ENCODE data around the gene TMEM117. TPM values are rescaled to one million over a fixed set of nuclear protein-coding genes. Genes with fewer than 3 reads are reported as not detected.
"Not testable (repeated sequence)": the region's sequence is repeated elsewhere in the genome, so short reads cannot be mapped to it uniquely, and the experiment has no call there.

The TMEM117 gene
- total RNA-seq, 2 experiments from 2014 or later = 1.7 TPM

DNA sequence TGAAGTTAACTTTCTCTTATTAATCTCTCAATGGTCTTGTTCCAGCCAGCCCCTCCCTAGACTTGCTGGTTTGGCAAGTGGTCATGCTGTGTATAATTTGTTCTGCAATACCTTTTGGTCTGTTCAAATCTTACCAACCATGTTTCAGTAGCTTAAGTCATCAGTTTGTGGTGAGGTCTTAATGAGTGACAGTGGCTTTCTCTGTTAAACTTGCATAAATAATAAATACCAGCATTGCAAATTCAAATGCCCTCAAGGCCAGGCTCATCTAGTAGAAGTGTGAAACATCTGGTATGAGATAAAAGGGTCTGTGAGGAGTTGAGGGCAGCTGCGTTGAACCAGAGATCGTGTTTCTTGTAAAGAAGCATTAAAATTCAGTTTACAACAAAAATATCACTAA is 319.5 kb downstream of the TMEM117 start:
- ChIA-PET CTCF (no interaction called here), POLR2A (no interaction called here)
- no peak for DNase-seq
- Mint-ChIP-seq H3K9me3 (no peaks in the 10 kb centered on the region), H3K4me3 (no peak overlapping the region), H3K27me3 (no peaks in the 10 kb centered on the region), H3K36me3 (no peaks in the 10 kb centered on the region), H3K4me1 (ENCODE audit: low read depth) (no peaks in the 10 kb centered on the region), H3K27ac (no peak overlapping the region)
- intact Hi-C loops (cut with micrococcal nuclease) = no loop called here

DNA sequence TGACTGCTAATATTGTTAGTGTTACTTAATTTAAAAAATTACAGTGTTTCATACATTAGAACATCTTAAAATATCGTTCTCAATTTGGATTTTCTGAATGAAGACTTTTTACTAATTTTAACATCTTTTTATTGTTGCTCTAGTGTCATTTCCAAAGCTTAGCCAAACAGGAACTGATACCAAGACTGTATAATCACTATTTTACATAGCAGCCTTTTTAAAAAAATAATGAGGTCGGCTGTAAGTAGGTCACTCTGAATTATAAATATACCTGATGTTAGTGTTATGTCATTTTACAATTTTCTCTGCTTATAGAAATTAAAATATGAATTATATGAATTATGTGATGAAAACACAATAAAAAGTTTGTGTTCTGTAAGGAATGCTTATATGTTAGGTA is 321.5 kb downstream of the TMEM117 start:
- Mint-ChIP-seq H3K4me3 (no peak overlapping the region), H3K4me1 (ENCODE audit: low read depth) (no peaks in the 10 kb centered on the region), H3K36me3 (no peaks in the 10 kb centered on the region), H3K27ac (no peak overlapping the region), H3K27me3 (no peaks in the 10 kb centered on the region), H3K9me3 (no peaks in the 10 kb centered on the region)
- intact Hi-C loops (cut with micrococcal nuclease) = no loop called here
- POLR2A ChIA-PET = no interaction called here
- DNase-seq = no peak
- CTCF ChIA-PET = no interaction called here

DNA sequence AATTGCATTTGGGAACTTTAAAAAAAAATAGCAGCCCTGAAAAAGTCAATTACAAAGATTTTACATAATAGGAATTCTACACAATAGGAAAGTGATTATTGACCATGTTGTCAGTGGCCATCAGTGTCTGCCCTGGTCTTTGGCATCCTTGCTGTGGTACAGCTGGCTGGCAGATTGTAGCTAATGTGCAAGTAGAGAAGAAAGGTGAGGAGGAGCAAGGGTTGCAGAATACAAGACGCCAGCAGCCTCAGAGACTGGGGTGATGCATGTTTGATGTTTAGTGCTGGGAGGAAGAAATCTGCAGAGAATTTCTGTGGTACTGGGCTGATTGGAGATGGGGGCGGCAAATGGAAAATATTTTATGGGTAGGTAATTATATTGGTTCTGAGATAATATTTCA is 322.9 kb downstream of the TMEM117 start:
- Mint-ChIP-seq H3K4me3 (no peak overlapping the region), H3K9me3 (no peaks in the 10 kb centered on the region), H3K4me1 (ENCODE audit: low read depth) (no peaks in the 10 kb centered on the region), H3K36me3 (no peaks in the 10 kb centered on the region), H3K27ac (no peak overlapping the region), H3K27me3 (no peaks in the 10 kb centered on the region)
- intact Hi-C loops (cut with micrococcal nuclease) = no loop called here
- ChIA-PET CTCF (no interaction called here), POLR2A (no interaction called here)
- no peak for DNase-seq

DNA sequence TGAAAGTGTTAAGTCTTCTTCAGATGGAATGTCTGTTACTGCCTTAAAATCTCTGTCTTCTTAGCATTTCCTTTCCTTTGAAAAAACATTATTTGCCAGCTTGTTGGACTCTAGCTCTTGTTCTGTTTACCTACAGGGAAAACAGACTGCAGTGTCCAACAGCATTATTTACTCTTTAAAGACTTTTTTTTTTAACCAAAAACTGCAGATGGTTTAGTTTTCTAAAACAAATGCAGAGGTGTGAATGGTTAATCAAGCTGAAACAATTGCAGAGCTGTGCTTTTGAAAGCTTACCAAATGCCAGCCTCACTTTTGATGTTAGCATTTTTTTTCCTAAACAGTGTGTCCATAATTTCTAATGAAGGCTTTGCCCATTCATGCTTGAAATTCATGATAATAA is 323.3 kb downstream of the TMEM117 start:
- POLR2A ChIA-PET = no interaction called here
- Mint-ChIP-seq H3K27ac (no peak overlapping the region), H3K27me3 (no peaks in the 10 kb centered on the region), H3K4me1 (ENCODE audit: low read depth) (no peaks in the 10 kb centered on the region), H3K9me3 (no peaks in the 10 kb centered on the region), H3K36me3 (no peaks in the 10 kb centered on the region), H3K4me3 (no peak overlapping the region)
- CTCF ChIA-PET = no interaction called here
- no peak for DNase-seq
- intact Hi-C loops (cut with micrococcal nuclease) = no loop called here

DNA sequence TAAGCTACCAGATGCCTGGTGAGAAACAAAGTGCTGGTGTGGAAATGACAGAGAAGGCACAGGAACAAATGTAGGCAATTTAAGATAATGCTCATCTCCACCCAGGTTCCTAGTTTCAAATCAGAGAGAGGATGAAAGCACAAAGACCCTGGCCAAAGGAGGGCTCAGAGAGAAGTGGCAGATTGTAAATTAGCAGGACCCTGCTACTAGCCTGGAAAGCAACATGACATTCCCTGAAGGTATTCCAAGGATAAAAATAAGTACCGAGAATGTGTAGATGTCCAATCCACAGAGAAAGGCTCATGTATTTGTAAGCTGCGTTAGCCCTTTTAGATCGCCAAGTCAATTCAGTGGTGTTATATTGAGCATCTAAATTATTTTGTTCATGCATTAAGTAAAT is 324.0 kb downstream of the TMEM117 start:
- H3K27me3 Mint-ChIP-seq = no peaks in the 10 kb centered on the region
- intact Hi-C loops (cut with micrococcal nuclease) = no loop called here
- CTCF ChIA-PET = no interaction called here
- H3K9me3 Mint-ChIP-seq = no peaks in the 10 kb centered on the region
- no peaks in the 10 kb centered on the region for H3K4me1 Mint-ChIP-seq (ENCODE audit: low read depth)
- DNase-seq = no peak
- H3K27ac Mint-ChIP-seq = no peak overlapping the region
- H3K4me3 Mint-ChIP-seq = no peak overlapping the region
- H3K36me3 Mint-ChIP-seq = no peaks in the 10 kb centered on the region
- POLR2A ChIA-PET = no interaction called here

DNA sequence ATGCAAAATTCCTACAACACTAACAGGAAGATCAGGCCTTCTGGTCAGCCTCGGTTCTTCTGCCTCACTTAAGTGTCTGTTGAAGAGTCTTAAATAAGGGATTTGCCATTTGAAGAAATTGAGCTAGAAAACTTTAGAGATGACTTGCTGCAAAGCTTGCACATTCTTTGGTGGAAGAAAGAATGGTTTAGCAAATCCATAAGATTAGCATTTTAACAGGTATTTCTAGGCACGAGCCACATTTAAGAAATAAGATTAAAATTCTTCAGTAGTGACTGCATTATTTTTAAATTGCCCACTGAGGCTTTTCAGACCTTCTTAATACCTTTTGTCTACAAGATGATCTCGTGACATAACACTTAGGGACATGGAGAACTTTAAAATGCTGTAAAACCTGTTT is 327.1 kb downstream of the TMEM117 start:
- H3K9me3 Mint-ChIP-seq = no peaks in the 10 kb centered on the region
- no peaks in the 10 kb centered on the region for H3K27me3 Mint-ChIP-seq
- intact Hi-C loops (cut with micrococcal nuclease) = no loop called here
- no peak overlapping the region for H3K27ac Mint-ChIP-seq
- no peak overlapping the region for H3K4me3 Mint-ChIP-seq
- CTCF ChIA-PET = no interaction called here
- no peaks in the 10 kb centered on the region for H3K36me3 Mint-ChIP-seq
- no peak for DNase-seq
- H3K4me1 Mint-ChIP-seq (ENCODE audit: low read depth) = no peaks in the 10 kb centered on the region
- POLR2A ChIA-PET = no interaction called here

DNA sequence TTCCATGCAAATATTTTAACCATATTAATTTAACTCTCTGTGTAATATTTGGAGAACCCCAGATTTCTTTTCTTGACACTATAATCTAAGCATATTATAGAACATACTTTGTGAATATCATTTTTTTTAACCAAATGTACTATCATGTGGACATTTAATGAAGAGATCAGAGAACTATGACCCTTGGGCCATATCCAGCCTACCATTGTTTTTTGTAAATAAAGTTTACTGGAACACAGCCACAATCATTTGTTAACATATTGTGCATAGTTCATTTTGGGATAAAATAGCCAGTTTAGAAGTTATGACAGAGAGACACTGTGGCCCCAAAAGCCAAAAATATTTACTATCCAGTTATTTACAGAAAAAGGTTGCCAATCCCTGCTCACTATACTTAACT is 338.2 kb downstream of the TMEM117 start:
- POLR2A ChIA-PET = no interaction called here
- H3K27me3 Mint-ChIP-seq = no peaks in the 10 kb centered on the region
- H3K27ac Mint-ChIP-seq = no peak overlapping the region
- no peak for DNase-seq
- H3K36me3 Mint-ChIP-seq = no peaks in the 10 kb centered on the region
- CTCF ChIA-PET = no interaction called here
- intact Hi-C loops (cut with micrococcal nuclease) = no loop called here
- H3K4me3 Mint-ChIP-seq = no peak overlapping the region
- no peaks in the 10 kb centered on the region for H3K9me3 Mint-ChIP-seq
- no peaks in the 10 kb centered on the region for H3K4me1 Mint-ChIP-seq (ENCODE audit: low read depth)

DNA sequence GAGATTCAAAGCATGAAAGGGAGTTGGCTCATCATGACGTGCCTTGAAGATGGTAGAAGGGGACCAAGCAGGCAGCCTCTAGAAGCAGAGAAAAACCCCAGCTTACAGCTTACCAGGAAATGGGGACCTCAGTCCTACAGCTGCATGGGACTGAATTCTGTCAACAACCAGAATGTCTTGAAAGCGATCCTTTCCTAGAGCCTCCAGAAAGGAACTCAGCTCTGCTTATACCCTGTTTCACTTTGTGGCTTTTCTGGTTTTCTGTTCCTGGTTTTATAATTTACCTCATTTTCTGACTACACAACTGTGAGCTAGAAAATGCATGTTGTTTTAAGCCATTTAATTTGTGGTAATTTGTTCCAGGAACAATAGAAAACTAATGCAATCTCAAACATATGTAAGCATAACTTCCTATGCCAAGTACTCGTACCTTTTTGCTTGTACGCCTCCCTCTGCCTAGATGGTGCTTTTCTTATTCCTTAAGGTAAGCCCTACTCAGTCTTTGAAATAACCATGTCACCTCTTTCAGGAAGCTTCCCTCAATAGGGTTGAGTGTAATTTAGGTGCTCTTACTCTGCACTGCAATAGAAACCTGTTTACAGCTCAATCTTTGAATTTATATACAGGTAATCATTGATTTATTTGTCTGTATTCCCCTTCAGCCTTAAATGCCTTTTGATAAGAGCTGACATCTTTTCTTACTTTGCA is 348.8 kb downstream of the TMEM117 start:
- ChIA-PET POLR2A (no interaction called here), CTCF (no interaction called here)
- DNase-seq = no peak
- H3K4me3 Mint-ChIP-seq = no peak overlapping the region
- H3K27ac Mint-ChIP-seq = no peak overlapping the region
- intact Hi-C loops (cut with micrococcal nuclease) = no loop called here
- peaks cover 2% of the 10 kb centered on the region for H3K36me3 Mint-ChIP-seq
- no peaks in the 10 kb centered on the region for H3K4me1 Mint-ChIP-seq (ENCODE audit: low read depth)
- no peaks in the 10 kb centered on the region for H3K27me3 Mint-ChIP-seq
- peaks cover 2% of the 10 kb centered on the region for H3K9me3 Mint-ChIP-seq

DNA sequence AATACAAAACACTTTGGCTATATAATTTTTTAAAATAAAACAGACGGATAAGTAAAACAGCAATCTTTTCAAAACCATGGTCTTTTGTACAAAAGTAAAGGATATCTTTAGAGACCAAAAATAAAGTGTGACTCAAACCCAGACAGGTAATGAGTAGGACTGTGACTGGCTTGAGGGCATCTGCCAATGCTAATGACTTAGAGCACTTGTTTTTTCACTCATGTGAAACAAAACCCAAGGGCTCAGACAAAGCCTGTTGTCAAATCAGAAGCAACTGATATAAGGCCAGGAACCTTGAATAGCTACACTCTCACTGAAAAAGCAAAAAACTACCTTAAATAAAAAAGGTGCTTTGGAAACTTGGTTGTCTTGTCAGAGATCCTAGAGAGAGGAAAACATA is 357.4 kb downstream of the TMEM117 start:
- Mint-ChIP-seq H3K4me1 (ENCODE audit: low read depth) (no peaks in the 10 kb centered on the region), H3K27me3 (no peaks in the 10 kb centered on the region), H3K9me3 (no peaks in the 10 kb centered on the region), H3K36me3 (no peaks in the 10 kb centered on the region), H3K4me3 (no peak overlapping the region), H3K27ac (no peak overlapping the region)
- intact Hi-C loops (cut with micrococcal nuclease) = no loop called here
- DNase-seq = no peak
- ChIA-PET POLR2A (no interaction called here), CTCF (no interaction called here)

DNA sequence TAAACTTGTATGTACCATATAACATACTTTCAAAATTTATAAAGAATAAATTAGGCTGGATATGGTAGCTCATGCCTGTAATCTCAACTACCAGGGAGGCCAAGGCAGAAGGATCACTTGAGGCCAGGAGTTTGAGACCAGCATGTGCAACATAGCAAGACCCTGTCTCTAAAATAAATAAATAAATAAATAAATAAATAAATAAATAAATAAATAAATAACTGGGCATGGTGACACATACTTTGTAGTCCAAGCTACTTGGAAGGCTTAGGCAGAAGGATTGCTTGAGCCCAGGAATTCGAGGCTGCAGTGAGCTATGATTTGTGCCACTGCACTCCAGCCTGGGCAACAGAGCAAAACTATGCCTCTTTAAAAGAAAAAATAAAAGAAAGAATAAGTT is 359.8 kb downstream of the TMEM117 start:
- H3K9me3 Mint-ChIP-seq; H3K4me3 Mint-ChIP-seq; POLR2A ChIA-PET; H3K27me3 Mint-ChIP-seq; H3K27ac Mint-ChIP-seq; H3K4me1 Mint-ChIP-seq (ENCODE audit: low read depth); H3K36me3 Mint-ChIP-seq; intact Hi-C loops (cut with micrococcal nuclease); DNase-seq: not testable (repeated sequence)
- CTCF ChIA-PET = interaction anchor here (0.7 kb wide), 1 partner anchor 332 kb away, joined by 3 read pairs; no protein-coding TSS in a partner anchor

DNA sequence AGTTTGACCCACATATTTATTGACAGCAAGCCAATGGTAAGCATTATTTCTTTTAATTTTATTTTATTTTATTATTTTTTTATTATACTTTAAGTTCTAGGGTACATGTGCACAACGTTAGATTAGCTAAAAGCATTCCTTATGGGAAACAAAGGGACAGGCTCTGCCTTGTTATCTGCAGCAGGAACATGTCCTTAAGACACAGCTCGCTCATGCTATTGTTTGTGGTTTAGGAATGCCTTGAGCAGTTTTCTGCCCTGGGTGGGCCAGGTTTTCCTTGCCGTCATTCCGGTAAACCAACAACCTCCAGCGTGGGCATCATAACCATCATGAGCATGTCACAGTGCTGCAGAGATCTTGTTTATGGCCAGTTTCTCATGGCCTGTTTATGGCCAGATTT is 370.2 kb downstream of the TMEM117 start:
- no peaks in the 10 kb centered on the region for H3K4me1 Mint-ChIP-seq (ENCODE audit: low read depth)
- intact Hi-C loops (cut with micrococcal nuclease) = no loop called here
- ChIA-PET CTCF (no interaction called here), POLR2A (no interaction called here)
- no peaks in the 10 kb centered on the region for H3K27me3 Mint-ChIP-seq
- H3K27ac Mint-ChIP-seq = no peak overlapping the region
- H3K36me3 Mint-ChIP-seq = peaks cover 8% of the 10 kb centered on the region
- DNase-seq = no peak
- no peak overlapping the region for H3K4me3 Mint-ChIP-seq
- H3K9me3 Mint-ChIP-seq = peaks cover 13% of the 10 kb centered on the region

DNA sequence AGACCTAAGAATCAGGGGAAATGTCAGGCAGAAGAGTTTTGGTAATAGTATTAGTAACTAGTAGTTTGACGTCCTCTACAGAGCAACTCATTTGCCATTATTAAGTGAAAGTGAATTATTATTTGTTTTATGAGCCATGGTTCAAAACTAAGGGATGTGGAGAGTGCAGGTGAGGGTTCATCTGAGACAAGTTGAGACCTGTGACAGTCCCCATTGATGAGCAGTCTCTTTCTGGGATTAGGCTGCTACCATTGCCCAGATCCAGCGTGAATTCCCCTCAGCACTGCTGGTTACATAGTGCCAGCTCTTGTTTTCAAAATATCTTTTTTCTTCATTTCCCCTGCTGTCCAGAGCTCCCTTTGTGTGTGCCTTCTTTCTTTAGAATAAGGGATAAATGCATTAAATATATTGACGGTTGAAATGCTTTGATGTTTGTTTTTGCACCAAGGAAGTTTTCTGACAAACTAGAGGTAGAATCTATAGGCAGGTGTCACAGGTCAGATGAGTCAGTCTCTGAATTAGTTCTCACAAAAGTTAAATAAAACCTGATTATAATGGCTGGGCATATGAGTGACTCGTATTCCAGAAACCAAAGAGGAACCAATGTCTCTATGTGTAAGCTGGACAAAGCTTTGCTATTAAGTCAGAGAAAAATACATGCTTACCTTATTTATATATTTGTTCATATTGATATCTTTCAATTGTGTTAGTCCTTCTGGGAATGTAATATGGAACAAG is 381.4 kb downstream of the TMEM117 start:
- no peaks in the 10 kb centered on the region for H3K27me3 Mint-ChIP-seq

DNA sequence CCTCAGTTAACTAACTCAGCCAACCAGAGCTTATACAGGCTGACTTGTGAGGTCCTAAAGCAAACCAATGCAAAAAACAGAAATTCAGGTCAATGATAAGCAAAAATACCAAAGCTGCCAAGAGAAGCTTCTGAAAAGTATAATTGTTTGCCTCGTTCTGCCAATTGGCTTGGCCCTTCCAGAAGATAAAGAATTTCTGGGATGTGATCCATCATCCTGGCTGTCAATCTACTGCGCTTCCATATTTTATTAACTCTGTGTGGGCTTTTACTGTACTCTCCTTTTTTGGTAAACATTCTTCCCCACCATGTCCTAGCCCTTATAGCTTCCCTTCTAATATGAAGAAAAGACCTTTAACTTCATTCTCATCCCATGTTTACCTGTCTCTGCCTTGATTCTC is 387.9 kb downstream of the TMEM117 start:
- intact Hi-C loops (cut with micrococcal nuclease) = no loop called here
- Mint-ChIP-seq H3K27me3 (no peaks in the 10 kb centered on the region), H3K9me3 (no peaks in the 10 kb centered on the region), H3K4me1 (ENCODE audit: low read depth) (no peaks in the 10 kb centered on the region), H3K27ac (no peak overlapping the region), H3K4me3 (no peak overlapping the region), H3K36me3 (no peaks in the 10 kb centered on the region)
- no peak for DNase-seq
- POLR2A ChIA-PET = no interaction called here
- CTCF ChIA-PET = no interaction called here

More for the DNA sequence above, 381.4 kb downstream of the TMEM117 start:
- Mint-ChIP-seq H3K4me1 (ENCODE audit: low read depth) (no peaks in the 10 kb centered on the region), H3K4me3 (no peak overlapping the region), H3K27ac (no peak overlapping the region), H3K9me3 (peaks cover 5% of the 10 kb centered on the region), H3K36me3 (peaks cover 5% of the 10 kb centered on the region)
- ChIA-PET POLR2A (no interaction called here), CTCF (no interaction called here)
- intact Hi-C loops (cut with micrococcal nuclease) = no loop called here
- no peak for DNase-seq

All from activated CD4-positive, alpha-beta memory T cell treated with anti-CD3 and anti-CD28 coated beads for 36 hours (primary cell).